Left kidney (tissue), 2 donors: Measurements from ENCODE around the gene PDE11A. TPM values are rescaled to one million over a fixed set of nuclear protein-coding genes. Genes with fewer than 3 reads are reported as not detected.

Experiments used
- DNase-seq: peaks from one replicate; pipeline ENCODE4 v3.0.0-alpha.2; 2013
- polyA plus RNA-seq: library from polyadenylated mRNA; unstranded; fragments of 120-200 nt; gene quantifications from one replicate; pipeline ENCODE4 v1.2.1, GENCODE V29; 2013; ENCODE audit not compliant: insufficient read length

The PDE11A gene
- polyA plus RNA-seq, 1 donor: 9.4 TPM

GRCh38 chr2:177759443-177759842 is 313.1 kb downstream of the PDE11A start:
- no peak for DNase-seq

DNA sequence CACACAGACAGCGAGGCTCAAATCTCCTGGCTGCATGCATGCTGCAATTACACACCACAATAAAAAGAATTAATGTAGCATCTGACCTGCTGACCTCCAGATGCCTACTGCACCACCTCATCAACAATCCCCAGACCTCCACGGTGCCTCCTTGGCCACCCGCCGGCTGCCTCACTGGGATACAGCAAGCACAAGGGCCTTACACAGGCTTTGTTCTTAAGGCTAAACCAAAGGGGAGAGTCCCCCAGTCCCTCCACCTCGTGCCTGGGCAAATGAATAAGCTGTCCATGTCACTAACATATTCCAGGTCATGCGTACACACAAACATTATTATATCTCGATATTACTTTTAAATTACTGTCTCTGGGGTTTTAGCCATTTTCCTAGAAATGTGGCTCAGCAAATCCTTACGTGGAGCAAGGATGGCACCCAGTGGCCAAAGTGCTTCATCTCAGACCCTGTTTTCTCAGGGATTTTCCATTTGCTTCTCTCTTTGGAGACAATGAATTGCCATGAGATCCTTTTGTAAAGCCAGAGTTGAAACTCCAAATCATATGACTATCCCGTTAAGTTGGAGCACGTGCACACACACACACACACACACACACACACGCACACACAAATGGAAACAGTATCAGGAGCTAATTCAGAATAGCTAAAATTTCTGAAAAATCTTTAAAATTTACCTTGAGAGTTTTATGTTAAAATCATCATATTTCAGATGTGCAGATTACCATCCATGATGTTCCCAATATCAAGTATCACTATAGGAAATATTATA is 313.8 kb downstream of the PDE11A start:
- DNase-seq: peak; percentile 81

DNA sequence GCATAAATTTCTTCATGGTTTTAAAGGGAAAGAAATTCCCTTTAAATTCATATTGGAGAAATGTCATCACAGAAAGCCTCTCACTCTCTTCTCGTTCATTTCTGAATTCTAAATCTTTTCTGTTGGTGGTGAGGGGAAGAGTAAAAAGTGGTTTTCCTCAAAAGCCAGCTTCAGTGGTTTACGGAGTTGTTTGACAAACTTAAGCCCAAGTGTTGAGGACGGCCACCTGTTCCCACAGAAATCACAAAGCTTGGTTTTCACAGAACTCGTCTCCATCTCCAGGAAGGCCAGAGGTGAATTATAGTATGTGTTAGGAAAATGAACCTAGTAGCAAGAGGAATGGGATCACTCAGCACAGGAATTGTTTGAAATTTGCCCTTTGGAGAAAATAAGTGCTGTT is 316.2 kb downstream of the PDE11A start:
- no peak for DNase-seq

DNA sequence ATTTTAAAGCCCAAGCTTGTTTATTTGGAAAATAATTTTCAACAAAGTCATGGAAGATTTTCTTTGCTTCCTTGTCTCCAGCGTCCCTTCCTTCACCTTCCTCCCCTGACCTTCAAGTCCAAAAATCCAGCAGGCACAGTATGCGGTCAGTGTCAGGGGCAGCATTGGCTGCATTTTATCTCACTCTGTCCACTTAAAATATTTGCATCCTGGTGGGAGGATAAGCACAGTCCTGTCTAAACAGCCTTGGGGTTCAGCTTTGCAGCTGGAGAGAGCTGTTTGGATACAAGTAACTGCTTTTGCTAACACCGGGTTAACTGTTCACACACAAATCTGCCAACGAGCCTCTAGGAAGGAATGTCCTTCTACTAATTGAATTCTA is 318.1 kb downstream of the PDE11A start:
- DNase-seq: peak; percentile 89

DNA sequence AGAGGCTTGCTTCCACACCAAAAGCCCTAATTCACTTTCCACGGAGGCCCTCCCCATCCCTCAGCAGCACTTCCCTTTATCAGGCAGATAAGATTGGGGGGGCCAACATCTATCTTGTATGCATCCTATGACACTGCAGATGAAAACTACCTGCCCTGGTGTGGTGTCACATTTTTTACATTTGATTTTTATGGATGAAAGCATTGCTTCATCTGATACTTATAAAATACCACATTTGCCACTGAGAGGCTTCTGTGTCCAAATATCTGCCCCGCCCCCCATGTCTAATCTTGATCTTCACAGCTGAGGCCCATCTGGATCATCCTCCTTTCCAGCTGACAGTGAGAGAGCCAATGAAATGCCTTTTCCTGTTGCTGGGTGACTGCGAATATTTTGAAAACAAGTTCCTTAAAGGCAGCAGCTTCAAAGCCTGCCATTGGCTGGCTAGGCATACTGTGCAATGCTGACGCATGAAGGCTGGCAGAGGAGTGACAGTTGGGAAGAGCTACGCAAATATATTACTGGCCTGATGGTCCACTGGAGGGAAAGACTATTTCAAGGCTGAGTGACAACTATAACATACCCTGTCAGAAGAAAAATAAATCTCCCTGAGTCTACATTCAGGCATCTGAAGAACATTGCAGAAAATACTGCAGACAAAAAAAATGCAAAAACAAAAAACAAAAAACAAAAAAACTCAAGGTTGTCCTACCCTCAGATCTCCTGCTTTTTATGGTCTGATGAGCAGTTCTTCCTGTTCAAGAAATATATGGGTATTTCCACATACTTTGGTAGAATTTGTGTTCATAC is 318.7 kb downstream of the PDE11A start:
- peak; percentile 93 for DNase-seq

DNA sequence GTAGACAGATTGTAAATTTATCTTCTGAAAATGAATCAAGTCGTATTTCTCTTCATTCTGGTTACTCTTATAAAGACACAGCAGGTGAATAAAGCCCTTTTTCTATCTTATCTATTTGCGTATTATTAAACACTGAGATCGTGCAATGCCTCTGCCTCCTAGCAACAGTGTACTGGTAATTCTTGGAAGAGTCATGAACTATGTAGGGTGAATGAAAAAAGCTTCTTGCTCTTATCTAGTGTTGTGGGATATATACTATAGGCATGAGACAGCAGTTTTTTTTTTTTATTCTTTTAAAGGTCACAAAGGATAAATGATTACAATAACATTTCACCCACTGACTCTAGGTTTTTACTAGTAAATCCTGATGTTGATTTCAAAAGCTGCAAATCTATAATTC is 324.2 kb downstream of the PDE11A start:
- no peak for DNase-seq

- no peak for DNase-seq
These were observed 325.2 kb downstream of the PDE11A start for GRCh38 chr2:177747384-177747783.

DNA sequence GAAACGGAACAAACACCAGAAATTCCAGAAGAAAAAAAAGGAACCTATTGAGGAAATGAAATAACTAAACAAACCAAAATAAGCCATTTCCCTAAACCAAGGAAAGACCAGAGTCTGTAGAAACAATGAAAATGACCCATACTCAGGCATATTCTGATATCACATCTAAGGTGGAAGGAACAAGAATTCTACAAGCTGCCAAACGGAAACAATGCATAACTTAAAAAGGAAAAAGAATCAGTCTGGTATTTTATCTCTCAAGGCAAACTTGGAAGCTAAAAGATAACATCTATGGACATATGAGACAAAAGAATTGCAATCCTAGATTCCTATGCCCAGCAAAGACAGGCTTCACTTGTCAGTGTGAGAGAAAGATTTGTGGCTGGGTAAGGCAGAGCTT is 326.2 kb downstream of the PDE11A start:
- DNase-seq: no peak

GRCh38 chr2:177745531-177745930 is 327.0 kb downstream of the PDE11A start:
- DNase-seq: no peak

DNA sequence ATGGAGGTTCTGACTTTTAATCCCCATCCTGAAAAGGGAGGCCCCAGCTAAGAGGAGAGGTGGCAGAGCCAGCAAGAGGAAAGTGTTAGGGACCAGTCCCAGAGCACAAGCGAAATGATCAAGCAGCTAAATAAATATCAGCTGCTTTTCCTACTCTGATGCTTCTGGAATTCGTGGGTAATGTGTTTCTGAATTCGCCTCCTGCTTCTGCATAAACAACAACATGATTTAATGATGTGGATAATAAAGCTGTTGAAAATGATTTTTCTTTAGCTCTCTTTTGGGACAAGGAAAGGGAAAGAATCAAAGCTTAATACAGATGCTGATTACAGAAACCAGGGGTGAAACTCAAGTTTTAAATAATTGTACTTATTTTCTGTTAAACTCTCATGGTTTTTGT is 329.7 kb downstream of the PDE11A start:
- no peak for DNase-seq

DNA sequence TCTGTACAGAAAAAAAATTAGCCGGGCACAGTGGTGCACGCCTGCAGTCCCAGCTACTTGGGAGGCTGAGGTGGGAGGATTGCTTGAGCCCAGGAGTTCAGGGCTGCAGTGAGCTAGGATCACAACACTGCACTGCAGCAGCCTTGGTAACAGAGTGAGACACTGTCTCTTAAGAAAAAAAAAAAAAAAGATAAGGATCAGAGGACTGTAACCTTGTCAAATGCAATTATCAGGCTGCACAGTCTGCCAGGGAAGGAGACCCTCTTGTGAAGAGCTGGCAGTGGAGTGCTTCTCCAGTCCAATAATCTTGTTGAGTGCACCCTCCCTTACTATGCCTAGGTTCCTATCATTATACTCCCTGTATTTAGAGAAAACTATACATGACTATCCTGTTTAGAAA is 330.7 kb downstream of the PDE11A start:
- no peak for DNase-seq

GRCh38 chr2:177740700-177741099 is 331.9 kb downstream of the PDE11A start:
- no peak for DNase-seq

GRCh38 chr2:177738461-177739235 is 333.9 kb downstream of the PDE11A start:
- DNase-seq: no peak

DNA sequence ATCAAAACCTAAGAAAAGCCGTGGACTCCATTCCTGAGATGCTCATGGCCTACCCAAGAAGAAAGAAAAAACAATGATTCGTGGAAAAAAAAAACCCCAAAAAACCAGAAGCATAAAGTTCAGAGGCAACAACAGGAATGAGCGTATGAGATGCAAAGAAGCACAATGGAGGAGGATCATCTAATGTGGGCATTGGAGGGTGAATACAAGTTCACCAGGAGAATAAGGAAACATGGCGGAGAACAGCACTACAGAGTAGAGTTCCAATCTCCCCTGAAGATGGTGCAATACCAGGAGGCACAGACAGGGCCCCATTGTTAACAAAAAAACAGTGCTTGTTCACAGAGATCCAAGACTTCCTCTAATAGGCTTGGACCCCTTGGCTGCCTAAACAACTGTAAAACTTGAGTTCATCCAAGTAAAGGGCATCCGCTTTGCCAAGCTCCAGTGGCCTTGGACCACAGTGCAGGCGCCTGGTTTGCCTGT is 337.2 kb downstream of the PDE11A start:
- DNase-seq: no peak

DNA sequence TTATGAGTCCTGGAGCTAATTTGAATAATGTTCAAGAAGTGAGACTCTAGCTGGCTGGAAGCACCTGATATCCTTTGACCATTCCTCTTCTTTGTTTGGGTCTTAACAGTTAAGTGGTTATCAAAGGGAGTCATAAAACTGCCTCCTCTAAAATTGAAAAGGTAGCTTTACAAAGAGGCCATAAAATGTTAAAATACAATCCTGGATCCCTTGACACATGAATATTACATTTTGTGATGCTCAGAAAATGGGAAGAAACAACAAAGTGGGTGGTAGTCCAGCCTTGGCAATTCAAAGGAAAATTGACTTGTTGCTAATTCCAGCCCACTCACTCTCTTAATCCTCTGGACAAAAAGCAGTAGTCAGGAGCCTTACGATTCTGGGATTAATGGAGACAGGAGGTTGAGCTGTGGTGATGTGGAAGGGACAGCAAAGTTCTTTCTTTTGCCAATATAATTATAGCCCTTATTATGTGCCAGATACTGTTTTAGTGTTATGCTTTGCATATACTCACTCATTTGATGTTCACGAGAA is 339.2 kb downstream of the PDE11A start:
- no peak for DNase-seq

GRCh38 chr2:177731384-177731783 is 341.2 kb downstream of the PDE11A start:
- DNase-seq: no peak

- DNase-seq: no peak
These were observed 341.8 kb downstream of the PDE11A start for GRCh38 chr2:177730792-177731191.

GRCh38 chr2:177730363-177730762 is 342.2 kb downstream of the PDE11A start:
- DNase-seq: no peak

GRCh38 chr2:177728920-177729319 is 343.7 kb downstream of the PDE11A start:
- no peak for DNase-seq

DNA sequence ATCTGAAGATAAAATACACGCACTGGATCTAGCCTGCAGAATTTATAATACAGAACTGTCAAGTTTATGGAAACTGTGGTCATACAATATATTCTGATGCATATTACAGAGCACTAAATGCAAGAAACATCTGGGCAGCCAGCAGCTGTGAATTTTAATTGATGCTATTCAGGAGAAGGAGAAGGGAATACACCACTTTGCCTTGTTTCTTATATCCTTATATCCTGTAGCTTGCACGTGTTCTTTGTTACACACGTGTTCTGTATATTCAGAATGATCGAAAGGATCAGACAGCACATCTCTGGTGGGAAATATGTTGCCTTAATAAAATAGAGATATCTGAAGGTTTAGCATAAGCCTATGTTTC is 344.2 kb downstream of the PDE11A start:
- no peak for DNase-seq

DNA sequence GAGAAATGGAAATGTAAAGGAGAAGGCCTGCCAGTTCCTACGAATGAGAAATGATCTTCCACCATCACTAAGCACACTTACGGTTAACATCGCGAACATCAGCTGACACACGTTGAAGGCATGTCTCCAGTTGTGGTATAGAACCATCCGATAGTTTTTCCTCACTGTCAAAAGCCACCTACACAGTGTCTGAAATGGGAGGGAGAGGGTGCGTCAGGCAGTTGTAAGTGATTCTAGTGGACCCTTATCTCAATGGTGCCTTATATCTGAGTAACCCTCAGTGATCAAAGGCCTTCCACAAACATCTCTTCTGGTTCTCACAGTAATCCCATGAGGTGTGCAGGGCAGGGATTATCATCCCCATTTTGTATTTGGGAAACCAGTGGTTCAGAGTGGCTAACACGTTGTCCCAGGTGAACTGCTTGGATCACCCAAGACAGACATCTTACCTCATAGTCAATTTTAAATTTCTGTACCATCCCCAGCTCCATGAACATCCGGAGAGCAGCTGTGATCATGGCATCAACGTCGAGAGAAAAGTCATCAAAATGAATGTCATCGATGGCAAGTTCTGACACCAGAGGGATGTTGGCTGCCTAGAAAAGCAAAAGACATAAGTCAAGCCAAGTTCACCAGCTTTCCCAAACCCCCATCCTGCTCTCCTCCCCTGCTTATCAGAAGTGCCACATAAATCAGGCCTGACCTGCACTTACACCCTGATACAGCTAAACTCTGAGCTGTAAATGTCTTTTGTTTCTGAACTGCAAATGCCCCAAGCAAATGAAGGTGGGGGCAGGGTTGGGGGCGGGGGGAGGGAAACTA is 344.8 kb downstream of the PDE11A start:
- peak; percentile 78 for DNase-seq
